Gastrocnemius medialis (tissue), 4 donors: ENCODE data around the gene NVL. TPM values are rescaled to one million over a fixed set of nuclear protein-coding genes. Genes with fewer than 3 reads are reported as not detected.
"Not testable (repeated sequence)": the region's sequence is repeated elsewhere in the genome, so short reads cannot be mapped to it uniquely, and the experiment has no call there.

Experiments used
- ATAC-seq, 2 donors: fragments of 150-250 bp; one replicate each; pipeline ENCODE4 v1.9.1; 2016
- DNase-seq, 2 donors: peaks; one replicate each; pipeline ENCODE4 v3.0.0-alpha.2; 2019
- H3K27ac ChIP-seq, 4 donors: fragments of 200-600 bp; sonication (generic); 1 replicate in 1 of 4; 2 replicates in 3 of 4; pipeline ENCODE4 v1.5.1; 2016 to 2018; ENCODE audit warnings: mild to moderate bottlenecking in 2 of 4, moderate library complexity in 1 of 4
- H3K27me3 ChIP-seq, 3 donors: fragments of 200-600 bp; sonication (generic) in 2 of 3; 1 replicate in 1 of 3; 2 replicates in 2 of 3; pipeline versions ENCODE4 v1.5.1 to v1.6.0; 2016 to 2019; ENCODE audit warnings: mild to moderate bottlenecking in 1 of 3, moderate library complexity in 1 of 3
- H3K36me3 ChIP-seq, 2 donors: fragments of 200-600 bp; sonication (generic) in 1 of 2; one replicate each; pipeline ENCODE4 v1.5.1; 2017 to 2018
- H3K4me1 ChIP-seq, 2 donors: fragments of 200-600 bp; sonication (generic) in 1 of 2; one replicate each; pipeline ENCODE4 v1.5.1; 2016 to 2017; ENCODE audit warnings: mild to moderate bottlenecking in 2 of 2
- H3K4me3 ChIP-seq, 4 donors: fragments of 200-600 bp; sonication (generic) in 3 of 4; 1 replicate in 1 of 4; 2 replicates in 3 of 4; pipeline ENCODE4 v1.5.1; 2016 to 2019; ENCODE audit warnings: mild to moderate bottlenecking in 2 of 4
- H3K9me3 ChIP-seq, 3 donors: fragments of 200-600 bp; sonication (generic) in 2 of 3; 1 replicate in 1 of 3; 2 replicates in 2 of 3; pipeline ENCODE4 v1.5.1; 2016 to 2019
- CTCF ChIP-seq, 5 experiments: fragments of 450-650 bp in 3 of 5; fragments of 200-600 bp in 2 of 5; sonication (generic) in 2 of 5; IDR thresholded peaks in 4 of 5; conservative IDR thresholded peaks in 1 of 5; 1 replicate in 4 of 5; 2 replicates in 1 of 5; pipeline ENCODE4 v1.5.1; 2016 to 2019; ENCODE audit warnings: antibody characterized with exemption in 5 of 5, mild to moderate bottlenecking in 3 of 5, moderate library complexity in 3 of 5
- POLR2A ChIP-seq, 2 donors: fragments of 450-650 bp; IDR thresholded peaks; one replicate each; pipeline ENCODE4 v1.6.1; 2017; ENCODE audit warnings: antibody characterized with exemption in 2 of 2, mild to moderate bottlenecking in 2 of 2, moderate library complexity in 2 of 2
- in situ Hi-C, 4 donors: fragments of 200-750 bp; cut with MboI; loops; one replicate each; pipeline versions ENCODE4 v1.15.0 to v1.8.0; 2017; ENCODE audit warnings: low sequenced_read_pairs in 4 of 4
- intact Hi-C: fragments of 100-400 bp; cut with DNase I; formaldehyde crosslinking; loops from one replicate; pipeline ENCODE4 v1.15.1; 2023; ENCODE audit warnings: low total_unique reads
- total RNA-seq, 4 donors: library from RNA; depleted of rRNA; stranded (reverse); fragments of >200 nt; gene quantifications; one replicate each; pipeline versions ENCODE4 v1.1.0 to v1.2.3, GENCODE V29; 2016

The NVL gene
- total RNA-seq, 4 donors from 2014 or later, result 6.5 to 32.5 (median 7.7) TPM

- intact Hi-C loops, result no loop called here
Measured at GRCh38 chr1:224321706-224322105, 8.3 kb downstream of the NVL start.

GRCh38 chr1:224317383-224318045 lies 12.5 kb downstream of the NVL start:
- H3K4me3 ChIP-seq, result no peak overlapping the region
- DNase-seq (no peak), ATAC-seq (no peak)
- no peaks in the 10 kb centered on the region for H3K27me3 ChIP-seq
- H3K36me3 ChIP-seq, result peaks cover 0 to 39% of the 10 kb centered on the region in 2 donors
- no peaks in the 10 kb centered on the region for H3K9me3 ChIP-seq
- intact Hi-C loops, result no loop called here
- H3K27ac ChIP-seq, result no peak overlapping the region
- H3K4me1 ChIP-seq, result no peaks in the 10 kb centered on the region
- in situ Hi-C loops, result no loop called here
- no peak for TF ChIP-seq CTCF (IDR thresholded peaks at IDR 0.05 in 4 of 5, conservative IDR thresholded peaks at IDR 0.05 in 1 of 5)
- TF ChIP-seq POLR2A (IDR thresholded peaks at IDR 0.05), result no peak

More at GRCh38 chr1:224321706-224322105, 8.3 kb downstream of the NVL start:
- in situ Hi-C loops, result loop anchor here in 2 of 4 donors (10.0 kb wide), 2 partner anchors 143 to 207 kb away; partner anchors contain the start of gene FBXO28 (in 2 of the 2)
- ATAC-seq, result no peak
- TF ChIP-seq POLR2A (IDR thresholded peaks at IDR 0.05), result no peak
- TF ChIP-seq CTCF (IDR thresholded peaks at IDR 0.05 in 4 of 5, conservative IDR thresholded peaks at IDR 0.05 in 1 of 5), result no peak
- Histone ChIP-seq H3K4me1 (no peaks in the 10 kb centered on the region), H3K27me3 (no peaks in the 10 kb centered on the region), H3K4me3 (no peak overlapping the region), H3K9me3 (no peaks in the 10 kb centered on the region), H3K27ac (no peak overlapping the region), H3K36me3 (peaks cover 0 to 24% of the 10 kb centered on the region in 2 donors)
- DNase-seq, result no peak

- H3K4me1 ChIP-seq, result no peaks in the 10 kb centered on the region
- no peaks in the 10 kb centered on the region for H3K27me3 ChIP-seq
- no peaks in the 10 kb centered on the region for H3K9me3 ChIP-seq
- ATAC-seq, result no peak
- no peak overlapping the region for H3K4me3 ChIP-seq
- intact Hi-C loops (no loop called here), in situ Hi-C loops (no loop called here)
- peaks cover 0 to 67% of the 10 kb centered on the region in 2 donors for H3K36me3 ChIP-seq
- H3K27ac ChIP-seq, result no peak overlapping the region
- TF ChIP-seq CTCF (IDR thresholded peaks at IDR 0.05 in 4 of 5, conservative IDR thresholded peaks at IDR 0.05 in 1 of 5), result no peak
- TF ChIP-seq POLR2A (IDR thresholded peaks at IDR 0.05), result no peak
- no peak for DNase-seq
Measured at GRCh38 chr1:224312025-224312424, 17.9 kb downstream of the NVL start.

- in situ Hi-C loops, ATAC-seq, H3K27ac ChIP-seq, H3K9me3 ChIP-seq, H3K27me3 ChIP-seq, H3K4me3 ChIP-seq, intact Hi-C loops, DNase-seq, H3K4me1 ChIP-seq: not testable (repeated sequence)
- H3K36me3 ChIP-seq, result peaks cover 0 to 68% of the 10 kb centered on the region in 2 donors
Measured at GRCh38 chr1:224311503-224311902, 18.5 kb downstream of the NVL start.

GRCh38 chr1:224308064-224308463 lies 21.9 kb downstream of the NVL start:
- no peak overlapping the region for H3K4me3 ChIP-seq
- in situ Hi-C loops, result no loop called here
- H3K36me3 ChIP-seq, result peaks cover 0 to 72% of the 10 kb centered on the region in 2 donors
- no peaks in the 10 kb centered on the region for H3K4me1 ChIP-seq
- H3K27ac ChIP-seq, result no peak overlapping the region
- DNase-seq, result no peak
- H3K9me3 ChIP-seq, result no peaks in the 10 kb centered on the region
- TF ChIP-seq POLR2A (IDR thresholded peaks at IDR 0.05) (no peak), CTCF (IDR thresholded peaks at IDR 0.05 in 4 of 5, conservative IDR thresholded peaks at IDR 0.05 in 1 of 5) (no peak)
- no peaks in the 10 kb centered on the region for H3K27me3 ChIP-seq
- ATAC-seq, result no peak
- intact Hi-C loops, result no loop called here
